Lung (tissue), 12 donors: Measurements from ENCODE around the gene GLIS2. TPM values are rescaled to one million over a fixed set of nuclear protein-coding genes. Genes with fewer than 3 reads are reported as not detected.

Experiments used
- ATAC-seq: fragments of 200-7000 bp; cut with Tn5 transposase; one replicate; pipeline ENCODE4 v1.9.1; 2020; ENCODE audit warnings: moderate number of reproducible peaks; ENCODE audit not compliant: insufficient read depth, low FRiP score
- DNase-seq, 3 donors: peaks; one replicate each; pipeline ENCODE4 v3.0.0-alpha.2; 2013 to 2017
- H3K27ac ChIP-seq, 2 donors: one replicate each; pipeline ENCODE4 v1.5.1; 2013; ENCODE audit warnings: mild to moderate bottlenecking in 2 of 2, moderate library complexity in 2 of 2, control low read depth in 1 of 2, inconsistent platforms in 1 of 2, low read depth in 1 of 2, low read length in 1 of 2
- H3K27me3 ChIP-seq, 3 donors: one replicate each; pipeline ENCODE4 v1.5.1; 2013; ENCODE audit warnings: low read length in 2 of 3; ENCODE audit not compliant: control insufficient read depth in 3 of 3, insufficient read depth in 3 of 3
- H3K36me3 ChIP-seq, 4 donors: one replicate each; pipeline ENCODE4 v1.5.1; 2013; ENCODE audit warnings: low read length in 4 of 4, mild to moderate bottlenecking in 1 of 4, moderate library complexity in 1 of 4; ENCODE audit not compliant: control insufficient read depth in 4 of 4, insufficient read depth in 4 of 4
- H3K4me1 ChIP-seq, 5 donors: one replicate each; pipeline ENCODE4 v1.5.1; 2013; ENCODE audit warnings: low read length in 5 of 5, mild to moderate bottlenecking in 2 of 5, moderate library complexity in 1 of 5; ENCODE audit not compliant: control insufficient read depth in 5 of 5, insufficient read depth in 5 of 5
- H3K4me3 ChIP-seq: one replicate; pipeline ENCODE4 v1.5.1; 2013; ENCODE audit warnings: mild to moderate bottlenecking, control low read depth, moderate library complexity
- H3K9ac ChIP-seq, 2 donors: one replicate each; pipeline ENCODE4 v1.5.1; 2013; ENCODE audit warnings: low read length in 2 of 2, control low read depth in 1 of 2; ENCODE audit not compliant: insufficient read depth in 1 of 2
- H3K9me3 ChIP-seq, 4 donors: one replicate each; pipeline ENCODE4 v1.5.1; 2013; ENCODE audit warnings: low read length in 3 of 4, mild to moderate bottlenecking in 1 of 4, moderate library complexity in 1 of 4; ENCODE audit not compliant: control insufficient read depth in 4 of 4, insufficient read depth in 3 of 4
- WGBS, 2 donors: extraction: QIAGEN DNeasy Blood & Tissue Kit; methylation state at CpG; one replicate each; pipeline ENCODE4 v1.1.7; 2013; 5-methylcytosine and 5-hydroxymethylcytosine counted together
- polyA plus RNA-seq, 2 donors: library from polyadenylated mRNA; stranded (reverse); fragments of 200-250 nt; gene quantifications; one replicate each; pipeline ENCODE4 v1.2.1, GENCODE V29; 2013
- total RNA-seq, 2 donors: library from RNA; depleted of rRNA in 1 of 2; stranded (reverse); fragments of >200 nt in 1 of 2; gene quantifications; one replicate each; pipeline ENCODE4 v1.2.1, GENCODE V29; 2014 to 2021
- TF ChIP-seq, protein P1 (sequence below): IDR thresholded peaks from 2 replicates; pipeline ENCODE4 v1.5.1; 2012; ENCODE audit warnings: mild to moderate bottlenecking; ENCODE audit errors: control extremely low read depth, extremely low read depth
- donor health status: control.
- donor health status: control.
- donor health status: Bipolar disorder and iron deficiency.
- donor health status: healthy.
- donor health status: DM: yes; HTN: yes; CAD: no.

Gene GLIS2
- total and polyA plus RNA-seq, 4 donors = 8.8 to 25.5 (median 14.9) TPM

DNA sequence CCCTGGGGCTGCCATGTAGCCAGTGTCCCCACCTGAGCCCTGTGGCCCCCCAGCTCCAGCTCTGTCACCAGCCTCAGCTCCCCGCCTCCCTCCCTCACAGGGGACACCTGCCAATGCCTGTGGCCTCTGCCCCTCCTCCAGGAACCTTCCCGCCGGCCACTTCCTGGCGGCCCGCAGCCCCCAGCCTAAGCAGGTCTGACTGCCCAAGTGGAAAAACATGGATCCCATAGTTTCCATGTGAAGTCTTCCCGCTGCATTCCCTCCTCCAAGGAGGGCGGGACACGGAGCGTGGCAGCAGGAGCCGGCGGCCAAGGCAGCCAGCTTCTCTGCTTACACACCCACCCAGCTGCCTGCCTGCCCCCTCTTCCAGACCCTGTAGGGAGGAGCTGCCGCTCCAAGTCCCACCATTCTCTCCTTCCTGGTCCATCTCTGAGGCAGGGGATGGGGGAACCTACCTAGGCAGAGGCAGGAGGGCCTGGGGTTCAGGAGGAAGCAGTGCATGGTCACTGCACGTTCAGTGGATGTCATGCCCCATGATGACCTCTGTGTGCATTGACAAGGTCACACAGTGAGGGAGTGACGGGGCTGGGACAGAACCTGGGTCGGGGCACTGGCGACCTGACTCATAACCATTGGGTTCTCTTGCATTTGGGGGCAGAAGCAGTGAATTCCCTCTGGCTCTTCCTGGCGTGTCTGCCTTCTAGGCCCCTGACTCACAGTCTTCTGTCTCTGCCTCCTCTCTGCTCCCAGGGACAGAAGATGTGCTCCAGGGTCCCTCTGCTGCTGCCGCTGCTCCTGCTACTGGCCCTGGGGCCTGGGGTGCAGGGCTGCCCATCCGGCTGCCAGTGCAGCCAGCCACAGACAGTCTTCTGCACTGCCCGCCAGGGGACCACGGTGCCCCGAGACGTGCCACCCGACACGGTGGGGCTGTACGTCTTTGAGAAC is 64.5 kb downstream of the GLIS2 start:
- no peak overlapping the region for H3K4me3 ChIP-seq
- no peak overlapping the region for H3K27ac ChIP-seq
- no peaks in the 10 kb centered on the region for H3K27me3 ChIP-seq
- no peak overlapping the region for H3K9ac ChIP-seq
- no peak for ATAC-seq
- TF ChIP-seq, protein P1, sequence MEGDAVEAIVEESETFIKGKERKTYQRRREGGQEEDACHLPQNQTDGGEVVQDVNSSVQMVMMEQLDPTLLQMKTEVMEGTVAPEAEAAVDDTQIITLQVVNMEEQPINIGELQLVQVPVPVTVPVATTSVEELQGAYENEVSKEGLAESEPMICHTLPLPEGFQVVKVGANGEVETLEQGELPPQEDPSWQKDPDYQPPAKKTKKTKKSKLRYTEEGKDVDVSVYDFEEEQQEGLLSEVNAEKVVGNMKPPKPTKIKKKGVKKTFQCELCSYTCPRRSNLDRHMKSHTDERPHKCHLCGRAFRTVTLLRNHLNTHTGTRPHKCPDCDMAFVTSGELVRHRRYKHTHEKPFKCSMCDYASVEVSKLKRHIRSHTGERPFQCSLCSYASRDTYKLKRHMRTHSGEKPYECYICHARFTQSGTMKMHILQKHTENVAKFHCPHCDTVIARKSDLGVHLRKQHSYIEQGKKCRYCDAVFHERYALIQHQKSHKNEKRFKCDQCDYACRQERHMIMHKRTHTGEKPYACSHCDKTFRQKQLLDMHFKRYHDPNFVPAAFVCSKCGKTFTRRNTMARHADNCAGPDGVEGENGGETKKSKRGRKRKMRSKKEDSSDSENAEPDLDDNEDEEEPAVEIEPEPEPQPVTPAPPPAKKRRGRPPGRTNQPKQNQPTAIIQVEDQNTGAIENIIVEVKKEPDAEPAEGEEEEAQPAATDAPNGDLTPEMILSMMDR = no peak
- DNase-seq = no peak
- peaks cover 0 to 27% (median 15%) of the 10 kb centered on the region in 5 donors for H3K4me1 ChIP-seq
- 76 to 86% methylated on average over 26 of the region's 26 CpGs for WGBS, 2 donors
- no peaks in the 10 kb centered on the region for H3K9me3 ChIP-seq
- peaks cover 0 to 53% (median 7%) of the 10 kb centered on the region in 4 donors for H3K36me3 ChIP-seq

DNA sequence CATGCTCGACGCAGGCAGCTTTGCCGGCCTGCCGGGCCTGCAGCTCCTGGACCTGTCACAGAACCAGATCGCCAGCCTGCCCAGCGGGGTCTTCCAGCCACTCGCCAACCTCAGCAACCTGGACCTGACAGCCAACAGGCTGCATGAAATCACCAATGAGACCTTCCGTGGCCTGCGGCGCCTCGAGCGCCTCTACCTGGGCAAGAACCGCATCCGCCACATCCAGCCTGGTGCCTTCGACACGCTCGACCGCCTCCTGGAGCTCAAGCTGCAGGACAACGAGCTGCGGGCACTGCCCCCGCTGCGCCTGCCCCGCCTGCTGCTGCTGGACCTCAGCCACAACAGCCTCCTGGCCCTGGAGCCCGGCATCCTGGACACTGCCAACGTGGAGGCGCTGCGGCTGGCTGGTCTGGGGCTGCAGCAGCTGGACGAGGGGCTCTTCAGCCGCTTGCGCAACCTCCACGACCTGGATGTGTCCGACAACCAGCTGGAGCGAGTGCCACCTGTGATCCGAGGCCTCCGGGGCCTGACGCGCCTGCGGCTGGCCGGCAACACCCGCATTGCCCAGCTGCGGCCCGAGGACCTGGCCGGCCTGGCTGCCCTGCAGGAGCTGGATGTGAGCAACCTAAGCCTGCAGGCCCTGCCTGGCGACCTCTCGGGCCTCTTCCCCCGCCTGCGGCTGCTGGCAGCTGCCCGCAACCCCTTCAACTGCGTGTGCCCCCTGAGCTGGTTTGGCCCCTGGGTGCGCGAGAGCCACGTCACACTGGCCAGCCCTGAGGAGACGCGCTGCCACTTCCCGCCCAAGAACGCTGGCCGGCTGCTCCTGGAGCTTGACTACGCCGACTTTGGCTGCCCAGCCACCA is 65.4 kb downstream of the GLIS2 start:
- Histone ChIP-seq H3K27me3 (no peaks in the 10 kb centered on the region), H3K9me3 (no peaks in the 10 kb centered on the region), H3K36me3 (peaks cover 0 to 53% (median 7%) of the 10 kb centered on the region in 4 donors), H3K4me1 (peaks cover 0 to 18% (median 7%) of the 10 kb centered on the region in 5 donors), H3K4me3 (no peak overlapping the region), H3K9ac (no peak overlapping the region), H3K27ac (no peak overlapping the region)
- WGBS, 2 donors = 91 to 94% methylated on average over 59 of the region's 59 CpGs
- DNase-seq (no peak), ATAC-seq (no peak)
- TF ChIP-seq, protein P1 = no peak

DNA sequence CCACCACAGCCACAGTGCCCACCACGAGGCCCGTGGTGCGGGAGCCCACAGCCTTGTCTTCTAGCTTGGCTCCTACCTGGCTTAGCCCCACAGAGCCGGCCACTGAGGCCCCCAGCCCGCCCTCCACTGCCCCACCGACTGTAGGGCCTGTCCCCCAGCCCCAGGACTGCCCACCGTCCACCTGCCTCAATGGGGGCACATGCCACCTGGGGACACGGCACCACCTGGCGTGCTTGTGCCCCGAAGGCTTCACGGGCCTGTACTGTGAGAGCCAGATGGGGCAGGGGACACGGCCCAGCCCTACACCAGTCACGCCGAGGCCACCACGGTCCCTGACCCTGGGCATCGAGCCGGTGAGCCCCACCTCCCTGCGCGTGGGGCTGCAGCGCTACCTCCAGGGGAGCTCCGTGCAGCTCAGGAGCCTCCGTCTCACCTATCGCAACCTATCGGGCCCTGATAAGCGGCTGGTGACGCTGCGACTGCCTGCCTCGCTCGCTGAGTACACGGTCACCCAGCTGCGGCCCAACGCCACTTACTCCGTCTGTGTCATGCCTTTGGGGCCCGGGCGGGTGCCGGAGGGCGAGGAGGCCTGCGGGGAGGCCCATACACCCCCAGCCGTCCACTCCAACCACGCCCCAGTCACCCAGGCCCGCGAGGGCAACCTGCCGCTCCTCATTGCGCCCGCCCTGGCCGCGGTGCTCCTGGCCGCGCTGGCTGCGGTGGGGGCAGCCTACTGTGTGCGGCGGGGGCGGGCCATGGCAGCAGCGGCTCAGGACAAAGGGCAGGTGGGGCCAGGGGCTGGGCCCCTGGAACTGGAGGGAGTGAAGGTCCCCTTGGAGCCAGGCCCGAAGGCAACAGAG is 66.3 kb downstream of the GLIS2 start:
- Histone ChIP-seq H3K9ac (no peak overlapping the region), H3K27me3 (no peaks in the 10 kb centered on the region), H3K4me1 (peaks cover 0 to 10% (median 0%) of the 10 kb centered on the region in 5 donors), H3K9me3 (no peaks in the 10 kb centered on the region), H3K27ac (no peak overlapping the region), H3K36me3 (peaks cover 0 to 56% (median 7%) of the 10 kb centered on the region in 4 donors), H3K4me3 (no peak overlapping the region)
- TF ChIP-seq, protein P1 = no peak
- DNase-seq (no peak), ATAC-seq (no peak)
- 94% methylated on average over 47 to 55 of the region's 55 CpGs for WGBS, 2 donors
